Smooth muscle cell (in vitro differentiated cells): ENCODE measurements around the gene ZNF521. TPM values are rescaled to one million over a fixed set of nuclear protein-coding genes. Genes with fewer than 3 reads are reported as not detected.

Experiments
- DNase-seq: peaks from one replicate; lab custom pipeline; 2025; ENCODE audit not compliant: unreplicated experiment; lab: John Stamatoyannopoulos, UW
- H2AFZ ChIP-seq: fragments of 200-600 bp; sonication (generic); 2 replicates; pipeline ENCODE4 v1.6.0; 2016; ENCODE audit warnings: antibody characterized with exemption, low read depth, mild to moderate bottlenecking
- H3F3A ChIP-seq: fragments of 200-600 bp; sonication (generic); 2 replicates; pipeline ENCODE4 v1.6.0; 2017; ENCODE audit warnings: antibody characterized with exemption, low read depth
- H3K27ac ChIP-seq: fragments of 200-600 bp; sonication (generic); 2 replicates; pipeline ENCODE4 v1.5.1; 2016; ENCODE audit warnings: low read depth, mild to moderate bottlenecking
- H3K27me3 ChIP-seq: fragments of 200-600 bp; sonication (generic); 2 replicates; pipeline ENCODE4 v1.6.1; 2016; ENCODE audit warnings: low read depth, mild to moderate bottlenecking
- H3K36me3 ChIP-seq: fragments of 200-600 bp; sonication (generic); 2 replicates; pipeline ENCODE4 v1.5.1; 2016; ENCODE audit warnings: low read depth
- H3K4me1 ChIP-seq: fragments of 200-600 bp; sonication (generic); 2 replicates; pipeline ENCODE4 v1.5.1; 2016; ENCODE audit warnings: low read depth
- H3K4me2 ChIP-seq: fragments of 200-600 bp; sonication (generic); 2 replicates; pipeline ENCODE4 v1.6.0; 2016; ENCODE audit warnings: mild to moderate bottlenecking
- H3K4me3 ChIP-seq: fragments of 200-600 bp; sonication (generic); 2 replicates; pipeline ENCODE4 v1.5.1; 2016; ENCODE audit warnings: mild to moderate bottlenecking
- H3K79me2 ChIP-seq: fragments of 200-600 bp; sonication (generic); 2 replicates; pipeline ENCODE4 v1.6.0; 2016; ENCODE audit warnings: low read depth, mild to moderate bottlenecking
- H3K9ac ChIP-seq: fragments of 200-600 bp; sonication (generic); 2 replicates; pipeline ENCODE4 v1.6.0; 2016; ENCODE audit warnings: low read depth
- H3K9me3 ChIP-seq: fragments of 200-600 bp; sonication (generic); replicated peaks from 2 replicates; pipeline ENCODE4 v1.5.1; 2016; ENCODE audit warnings: low read depth
- H4K20me1 ChIP-seq: fragments of 200-600 bp; sonication (generic); 2 replicates; pipeline ENCODE4 v1.6.0; 2016; ENCODE audit warnings: low read depth
- CTCF ChIP-seq: fragments of 200-600 bp; sonication (generic); IDR thresholded peaks from 2 replicates; pipeline ENCODE4 v1.5.1; 2017; ENCODE audit warnings: borderline replicate concordance, mild to moderate bottlenecking, antibody characterized with exemption; ENCODE audit not compliant: insufficient read depth, poor library complexity, severe bottlenecking
- WGBS: methylation state at CpG from one replicate; pipeline ENCODE4 v1.1.7; 2016; ENCODE audit warnings: low lambda C conversion rate; 5-methylcytosine and 5-hydroxymethylcytosine counted together
- polyA plus RNA-seq: library from polyadenylated mRNA; unstranded; fragments of >200 nt; fragmentation: Nextera tagmentation; extraction: Ambion mirVana; gene quantifications from 2 replicates; pipeline ENCODE4 v1.2.1, GENCODE V29; 2016
- total RNA-seq: library from RNA; depleted of rRNA; stranded (reverse); fragments of >200 nt; gene quantifications from 2 replicates; pipeline ENCODE4 v1.2.3, GENCODE V29; 2014

The ZNF521 gene
- total and polyA plus RNA-seq, 2 experiments from 2014 or later = 19.9 to 36.4 TPM

DNA sequence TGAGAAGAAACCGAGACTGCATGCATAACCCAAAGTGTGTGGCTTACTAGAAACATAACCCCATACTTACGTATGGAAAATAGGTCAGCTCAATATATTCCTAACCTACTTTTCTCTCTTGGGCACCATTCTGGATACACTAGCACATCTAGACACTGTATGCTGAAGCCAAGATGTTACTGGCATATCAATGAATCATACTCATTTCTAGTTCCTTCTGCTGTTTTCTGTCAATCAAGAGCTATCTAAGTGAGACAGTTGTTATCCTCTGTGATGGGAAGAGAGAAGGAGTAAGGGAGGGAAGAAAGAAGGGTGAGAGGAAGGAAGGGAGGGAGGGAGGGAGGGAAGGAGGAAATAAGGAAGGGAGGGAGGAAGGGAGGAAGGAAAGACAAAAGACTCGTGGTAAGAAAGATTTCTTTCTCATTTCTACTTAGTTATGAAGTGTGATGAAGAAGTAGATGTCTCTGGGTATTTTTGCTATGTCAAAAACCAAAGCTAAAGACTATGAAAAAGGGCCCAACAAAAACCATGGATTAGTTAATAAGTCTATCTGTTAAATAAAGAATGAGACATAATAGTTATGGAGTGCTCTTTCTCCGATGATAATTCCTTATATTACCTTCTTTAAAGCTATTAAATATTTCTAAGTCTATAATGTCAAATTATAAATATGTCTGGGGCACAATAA, 248.4 kb downstream of the ZNF521 start:
- no peaks in the 10 kb centered on the region for H3K9me3 ChIP-seq
- no peak overlapping the region for H3K4me3 ChIP-seq
- no peak for TF ChIP-seq CTCF
- H3K79me2 ChIP-seq = no peaks in the 10 kb centered on the region
- H3K27me3 ChIP-seq = no peaks in the 10 kb centered on the region
- H3K27ac ChIP-seq = no peak overlapping the region
- H4K20me1 ChIP-seq = peaks cover 7% of the 10 kb centered on the region
- DNase-seq = no peak
- peaks cover 11% of the 10 kb centered on the region for H3K4me1 ChIP-seq
- H3K4me2 ChIP-seq = no peak overlapping the region
- no peak overlapping the region for H3K9ac ChIP-seq
- WGBS = 92% methylated on average over 4 of the region's 4 CpGs
- no peak overlapping the region for H2AFZ ChIP-seq
- no peaks in the 10 kb centered on the region for H3K36me3 ChIP-seq
- H3F3A ChIP-seq = no peaks in the 10 kb centered on the region

DNA sequence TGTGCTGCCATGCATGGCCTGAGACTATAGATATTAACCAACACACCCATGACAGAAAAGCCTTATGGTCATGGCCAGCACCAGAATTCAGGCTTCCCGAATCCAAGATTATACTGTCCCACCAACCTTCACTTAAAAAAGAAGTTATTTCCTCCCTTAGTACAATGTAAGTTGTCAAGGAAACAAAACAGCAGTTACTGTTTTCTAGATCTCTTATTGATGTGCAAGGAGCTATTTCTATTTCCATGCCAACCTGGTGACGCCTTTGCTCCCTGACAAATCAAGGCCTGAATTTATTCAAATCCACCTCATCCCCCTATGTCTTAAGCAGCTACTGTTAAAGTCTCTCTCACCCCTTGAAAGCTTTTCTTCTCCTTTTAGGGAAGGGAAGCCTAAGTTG, 249.3 kb downstream of the ZNF521 start:
- H3K9ac ChIP-seq = no peak overlapping the region

GRCh38 chr18:25100418-25100817, 251.5 kb downstream of the ZNF521 start:
- no peaks in the 10 kb centered on the region for H3K79me2 ChIP-seq
- no peak overlapping the region for H3K4me3 ChIP-seq
- no peaks in the 10 kb centered on the region for H3K27me3 ChIP-seq
- no peak for DNase-seq
- TF ChIP-seq CTCF = no peak
- no peak overlapping the region for H2AFZ ChIP-seq
- no peak overlapping the region for H3K9ac ChIP-seq
- 93% methylated on average over 3 of the region's 3 CpGs for whole genome bisulfite sequencing
- H3K36me3 ChIP-seq = no peaks in the 10 kb centered on the region
- H3K9me3 ChIP-seq = no peaks in the 10 kb centered on the region
- H4K20me1 ChIP-seq = peaks cover 7% of the 10 kb centered on the region
- H3K4me1 ChIP-seq = peaks cover 27% of the 10 kb centered on the region
- H3K4me2 ChIP-seq = peak overlapping the region; percentile 41
- no peak overlapping the region for H3K27ac ChIP-seq
- no peaks in the 10 kb centered on the region for H3F3A ChIP-seq

More for the DNA sequence above, 249.3 kb downstream of the ZNF521 start:
- no peak for TF ChIP-seq CTCF
- H3K36me3 ChIP-seq = no peaks in the 10 kb centered on the region
- peaks cover 7% of the 10 kb centered on the region for H4K20me1 ChIP-seq
- 89% methylated on average over 2 of the region's 2 CpGs for WGBS
- no peaks in the 10 kb centered on the region for H3F3A ChIP-seq
- H3K27me3 ChIP-seq = no peaks in the 10 kb centered on the region
- no peaks in the 10 kb centered on the region for H3K79me2 ChIP-seq
- no peak overlapping the region for H2AFZ ChIP-seq
- H3K9me3 ChIP-seq = no peaks in the 10 kb centered on the region
- peaks cover 18% of the 10 kb centered on the region for H3K4me1 ChIP-seq
- no peak overlapping the region for H3K4me3 ChIP-seq
- DNase-seq = no peak
- no peak overlapping the region for H3K27ac ChIP-seq
- H3K4me2 ChIP-seq = no peak overlapping the region

DNA sequence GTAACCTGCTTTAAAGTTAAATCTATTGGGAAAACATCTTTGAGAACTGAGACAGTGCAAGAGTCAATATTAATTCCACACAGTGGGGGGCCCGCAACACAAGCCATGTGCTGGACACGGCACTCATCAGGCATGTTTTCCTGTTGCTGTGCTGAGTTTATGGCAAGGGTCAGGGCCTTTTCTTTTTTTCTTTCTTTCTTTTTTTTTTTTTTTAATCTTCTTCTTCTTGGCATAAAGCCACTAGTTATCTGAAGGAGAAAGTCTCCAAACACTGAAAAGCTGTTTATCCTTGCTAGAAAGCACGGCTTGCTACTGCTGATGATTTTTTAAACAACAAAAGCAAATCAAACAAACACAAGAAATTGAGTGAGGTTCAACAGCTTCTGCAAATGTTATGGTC, 252.1 kb downstream of the ZNF521 start:
- H3K36me3 ChIP-seq = no peaks in the 10 kb centered on the region
- no peaks in the 10 kb centered on the region for H3K79me2 ChIP-seq
- no peak overlapping the region for H3K9ac ChIP-seq
- H3K4me3 ChIP-seq = no peak overlapping the region
- no peaks in the 10 kb centered on the region for H3K9me3 ChIP-seq
- no peaks in the 10 kb centered on the region for H3K27me3 ChIP-seq
- no peak for DNase-seq
- no peak overlapping the region for H2AFZ ChIP-seq
- peaks cover 27% of the 10 kb centered on the region for H3K4me1 ChIP-seq
- H3K27ac ChIP-seq = no peak overlapping the region
- H3K4me2 ChIP-seq = peak overlapping the region; percentile 41
- WGBS = 32% methylated on average over 3 of the region's 3 CpGs
- H4K20me1 ChIP-seq = peaks cover 7% of the 10 kb centered on the region
- no peaks in the 10 kb centered on the region for H3F3A ChIP-seq
- no peak for TF ChIP-seq CTCF
